Measurements from ENCODE around the gene NBEA.

Gene NBEA

GRCh38 chr13:35448465-35448864, 506.4 kb downstream of the NBEA start (continued):
- TF ChIP-seq ZFHX2 (tag by site-specific recombination; conservative IDR thresholded peaks at IDR 0.05), result no peak

GRCh38 chr13:35449821-35450220, 507.8 kb downstream of the NBEA start:
- no peak overlapping the region for H3K4me3 ChIP-seq (ENCODE audit: low read depth, low read length)
- H3K4me1 ChIP-seq (ENCODE audit: control insufficient read depth, insufficient read depth, low read length), result peaks cover 3% of the 10 kb centered on the region; the same call in 1 of the 2 replicates
- ChIA-PET CTCF (no interaction called here), POLR2A (no interaction called here)
- H3K27ac ChIP-seq (ENCODE audit: extremely low read depth, low read depth, low read length), result no peak overlapping the region
- TF ChIP-seq MZF1 (tag by site-specific recombination; IDR thresholded peaks at IDR 0.05; ENCODE audit: borderline replicate concordance) (no peak), ZNF133 (tag by site-specific recombination; IDR thresholded peaks at IDR 0.05) (no peak)
- no peaks in the 10 kb centered on the region for H3K36me3 ChIP-seq (ENCODE audit: control insufficient read depth in 2 of 2, insufficient read depth in 1 of 2, low read length in 2 of 2)
- no peaks in the 10 kb centered on the region for H3K9me3 ChIP-seq (ENCODE audit: control insufficient read depth, insufficient read depth, low read depth, low read length)

- TF ChIP-seq, protein P1, sequence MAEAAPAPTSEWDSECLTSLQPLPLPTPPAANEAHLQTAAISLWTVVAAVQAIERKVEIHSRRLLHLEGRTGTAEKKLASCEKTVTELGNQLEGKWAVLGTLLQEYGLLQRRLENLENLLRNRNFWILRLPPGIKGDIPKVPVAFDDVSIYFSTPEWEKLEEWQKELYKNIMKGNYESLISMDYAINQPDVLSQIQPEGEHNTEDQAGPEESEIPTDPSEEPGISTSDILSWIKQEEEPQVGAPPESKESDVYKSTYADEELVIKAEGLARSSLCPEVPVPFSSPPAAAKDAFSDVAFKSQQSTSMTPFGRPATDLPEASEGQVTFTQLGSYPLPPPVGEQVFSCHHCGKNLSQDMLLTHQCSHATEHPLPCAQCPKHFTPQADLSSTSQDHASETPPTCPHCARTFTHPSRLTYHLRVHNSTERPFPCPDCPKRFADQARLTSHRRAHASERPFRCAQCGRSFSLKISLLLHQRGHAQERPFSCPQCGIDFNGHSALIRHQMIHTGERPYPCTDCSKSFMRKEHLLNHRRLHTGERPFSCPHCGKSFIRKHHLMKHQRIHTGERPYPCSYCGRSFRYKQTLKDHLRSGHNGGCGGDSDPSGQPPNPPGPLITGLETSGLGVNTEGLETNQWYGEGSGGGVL (tag by site-specific recombination; IDR thresholded peaks at IDR 0.05), result no peak
- TF ChIP-seq, protein P2, sequence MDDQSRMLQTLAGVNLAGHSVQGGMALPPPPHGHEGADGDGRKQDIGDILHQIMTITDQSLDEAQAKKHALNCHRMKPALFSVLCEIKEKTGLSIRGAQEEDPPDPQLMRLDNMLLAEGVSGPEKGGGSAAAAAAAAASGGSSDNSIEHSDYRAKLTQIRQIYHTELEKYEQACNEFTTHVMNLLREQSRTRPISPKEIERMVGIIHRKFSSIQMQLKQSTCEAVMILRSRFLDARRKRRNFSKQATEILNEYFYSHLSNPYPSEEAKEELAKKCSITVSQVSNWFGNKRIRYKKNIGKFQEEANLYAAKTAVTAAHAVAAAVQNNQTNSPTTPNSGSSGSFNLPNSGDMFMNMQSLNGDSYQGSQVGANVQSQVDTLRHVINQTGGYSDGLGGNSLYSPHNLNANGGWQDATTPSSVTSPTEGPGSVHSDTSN (CRISPR knock-in tag; IDR thresholded peaks at IDR 0.05), result no peak
- TF ChIP-seq ZNF426 (tag by site-specific recombination; IDR thresholded peaks at IDR 0.05) (no peak), ZNF174 (tag by site-specific recombination; IDR thresholded peaks at IDR 0.05) (no peak), ZNF335 (tag by site-specific recombination; conservative IDR thresholded peaks at IDR 0.05) (no peak), ZSCAN30 (tag by site-specific recombination; IDR thresholded peaks at IDR 0.05) (no peak), ZNF48 (tag by site-specific recombination; IDR thresholded peaks at IDR 0.05) (no peak), ZNF843 (tag by site-specific recombination; IDR thresholded peaks at IDR 0.05) (no peak), ZNF704 (tag by site-specific recombination; IDR thresholded peaks at IDR 0.05) (no peak), ZNF707 (tag by site-specific recombination; IDR thresholded peaks at IDR 0.05) (no peak), ZNF2 (tag by site-specific recombination; IDR thresholded peaks at IDR 0.05) (no peak), ZNF239 (tag by site-specific recombination; IDR thresholded peaks at IDR 0.05) (no peak), HOXC10 (CRISPR knock-in tag; IDR thresholded peaks at IDR 0.05) (no peak), ZNF621 (tag by site-specific recombination; IDR thresholded peaks at IDR 0.05) (no peak), GLIS1 (tag by site-specific recombination; IDR thresholded peaks at IDR 0.05) (no peak)
- TF ChIP-seq, protein P3, sequence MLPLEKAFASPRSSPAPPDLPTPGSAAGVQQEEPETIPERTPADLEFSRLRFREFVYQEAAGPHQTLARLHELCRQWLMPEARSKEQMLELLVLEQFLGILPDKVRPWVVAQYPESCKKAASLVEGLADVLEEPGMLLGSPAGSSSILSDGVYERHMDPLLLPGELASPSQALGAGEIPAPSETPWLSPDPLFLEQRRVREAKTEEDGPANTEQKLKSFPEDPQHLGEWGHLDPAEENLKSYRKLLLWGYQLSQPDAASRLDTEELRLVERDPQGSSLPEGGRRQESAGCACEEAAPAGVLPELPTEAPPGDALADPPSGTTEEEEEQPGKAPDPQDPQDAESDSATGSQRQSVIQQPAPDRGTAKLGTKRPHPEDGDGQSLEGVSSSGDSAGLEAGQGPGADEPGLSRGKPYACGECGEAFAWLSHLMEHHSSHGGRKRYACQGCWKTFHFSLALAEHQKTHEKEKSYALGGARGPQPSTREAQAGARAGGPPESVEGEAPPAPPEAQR (tag by site-specific recombination; IDR thresholded peaks at IDR 0.05), result no peak
- TF ChIP-seq, protein P4, sequence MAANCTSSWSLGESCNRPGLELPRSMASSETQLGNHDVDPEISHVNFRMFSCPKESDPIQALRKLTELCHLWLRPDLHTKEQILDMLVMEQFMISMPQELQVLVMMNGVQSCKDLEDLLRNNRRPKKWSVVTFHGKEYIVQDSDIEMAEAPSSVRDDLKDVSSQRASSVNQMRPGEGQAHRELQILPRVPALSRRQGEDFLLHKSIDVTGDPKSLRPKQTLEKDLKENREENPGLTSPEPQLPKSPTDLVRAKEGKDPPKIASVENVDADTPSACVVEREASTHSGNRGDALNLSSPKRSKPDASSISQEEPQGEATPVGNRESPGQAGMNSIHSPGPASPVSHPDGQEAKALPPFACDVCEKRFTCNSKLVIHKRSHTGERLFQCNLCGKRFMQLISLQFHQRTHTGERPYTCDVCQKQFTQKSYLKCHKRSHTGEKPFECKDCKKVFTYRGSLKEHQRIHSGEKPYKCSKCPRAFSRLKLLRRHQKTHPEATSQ (tag by site-specific recombination; IDR thresholded peaks at IDR 0.05), result no peak
- ChIA-PET CTCF (no interaction called here), POLR2A (no interaction called here)
- H3K27ac ChIP-seq (ENCODE audit: extremely low read depth, low read depth, low read length), result no peak overlapping the region
- no peaks in the 10 kb centered on the region for H3K9me3 ChIP-seq (ENCODE audit: control insufficient read depth, insufficient read depth, low read depth, low read length)
- H3K4me3 ChIP-seq (ENCODE audit: low read depth, low read length), result no peak overlapping the region
- H3K4me1 ChIP-seq (ENCODE audit: control insufficient read depth, insufficient read depth, low read length), result no peaks in the 10 kb centered on the region
- no peaks in the 10 kb centered on the region for H3K36me3 ChIP-seq (ENCODE audit: control insufficient read depth in 2 of 2, insufficient read depth in 1 of 2, low read length in 2 of 2)
These were observed 513.0 kb downstream of the NBEA start for GRCh38 chr13:35455022-35455421.
